GM19099 (cell line): Measurements from ENCODE around the gene NCOA6.

Experiments used
- POLR2A ChIP-seq: IDR thresholded peaks from 3 replicates; pipeline ENCODE4 v1.6.1; 2011; ENCODE audit warnings: low read depth; ENCODE audit not compliant: insufficient read length; ENCODE audit errors: extremely low read depth

The NCOA6 gene

GRCh38 chr20:34806255-34806654 lies 19.2 kb downstream of the NCOA6 start:
- TF ChIP-seq POLR2A, result no peak

GRCh38 chr20:34798871-34799270 lies 26.6 kb downstream of the NCOA6 start:
- no peak for TF ChIP-seq POLR2A

- no peak for TF ChIP-seq POLR2A
Observed at GRCh38 chr20:34798328-34798727, 27.1 kb downstream of the NCOA6 start.

GRCh38 chr20:34797012-34797995 lies 28.1 kb downstream of the NCOA6 start:
- TF ChIP-seq POLR2A, result no peak

GRCh38 chr20:34794006-34794585 lies 31.4 kb downstream of the NCOA6 start:
- TF ChIP-seq POLR2A, result no peak

GRCh38 chr20:34792687-34793363 lies 32.6 kb downstream of the NCOA6 start:
- TF ChIP-seq POLR2A, result no peak

GRCh38 chr20:34791289-34792020 lies 34.0 kb downstream of the NCOA6 start:
- no peak for TF ChIP-seq POLR2A

- no peak for TF ChIP-seq POLR2A
Observed at GRCh38 chr20:34781220-34781619, 44.2 kb downstream of the NCOA6 start.

GRCh38 chr20:34776177-34776576 lies 49.3 kb downstream of the NCOA6 start:
- no peak for TF ChIP-seq POLR2A

GRCh38 chr20:34774886-34775285 lies 50.6 kb downstream of the NCOA6 start:
- no peak for TF ChIP-seq POLR2A

- TF ChIP-seq POLR2A, result no peak
Observed at GRCh38 chr20:34774449-34774848, 51.0 kb downstream of the NCOA6 start.

- no peak for TF ChIP-seq POLR2A
Observed at GRCh38 chr20:34773726-34774125, 51.7 kb downstream of the NCOA6 start.

GRCh38 chr20:34772437-34772836 lies 53.0 kb downstream of the NCOA6 start:
- no peak for TF ChIP-seq POLR2A

GRCh38 chr20:34771680-34772081 lies 53.8 kb downstream of the NCOA6 start:
- no peak for TF ChIP-seq POLR2A

GRCh38 chr20:34768096-34768495 lies 57.4 kb downstream of the NCOA6 start:
- TF ChIP-seq POLR2A, result no peak

- no peak for TF ChIP-seq POLR2A
Observed at GRCh38 chr20:34762031-34762555, 63.4 kb downstream of the NCOA6 start.

GRCh38 chr20:34755367-34755766 lies 70.1 kb downstream of the NCOA6 start:
- TF ChIP-seq POLR2A, result no peak
